T-cell (primary cell): ENCODE measurements around the gene EPG5. TPM values are rescaled to one million over a fixed set of nuclear protein-coding genes. Genes with fewer than 3 reads are reported as not detected.

Source experiments
- ATAC-seq, 4 experiments: fragments of 200-7000 bp in 3 of 4; fragments of 150-1000 bp in 1 of 4; cut with Tn5 transposase; replicated peaks in 1 of 4; 1 replicate in 3 of 4; 2 replicates in 1 of 4; pipeline ENCODE4 v1.10.0; 2021; ENCODE audit warnings: moderate library complexity in 3 of 4, mild to moderate bottlenecking in 2 of 4, moderate number of reproducible peaks in 1 of 4
- CTCF ChIA-PET, 2 donors: fragments of 300-600 bp; sonication (Branson Sonifier 250); formaldehyde crosslinking; loops; one replicate each; lab custom pipeline; 2022; ENCODE audit warnings: antibody characterized with exemption in 2 of 2; lab: Charles Lee
- POLR2A ChIA-PET, 2 donors: fragments of 300-600 bp; sonication (Branson Sonifier 250); formaldehyde crosslinking; loops; one replicate each; lab custom pipeline; 2022; ENCODE audit warnings: antibody characterized with exemption in 2 of 2; lab: Charles Lee
- DNase-seq, 35 experiments: peaks; one replicate each; pipeline versions ENCODE4 v3.0.0 to v3.0.0-alpha.2; 2013 to 2023
- H3K27ac ChIP-seq: one replicate; pipeline ENCODE4 v1.5.1; 2013; ENCODE audit warnings: low read length
- H3K27me3 ChIP-seq, 2 experiments: replicated peaks in 1 of 2; 1 replicate in 1 of 2; 2 replicates in 1 of 2; pipeline versions ENCODE4 v1.6.1 to v1.7.0; 2013; ENCODE audit warnings: low read length in 1 of 2, mixed read lengths in 1 of 2; ENCODE audit not compliant: control insufficient read depth in 2 of 2, insufficient read depth in 2 of 2; ENCODE audit errors: extremely low read depth in 1 of 2
- H3K36me3 ChIP-seq, 2 donors: 1 replicate in 1 of 2; 2 replicates in 1 of 2; pipeline versions ENCODE4 v1.6.1 to v1.7.0; 2013; ENCODE audit warnings: low read length in 1 of 2; ENCODE audit not compliant: control insufficient read depth in 2 of 2, insufficient read depth in 1 of 2; ENCODE audit errors: extremely low read depth in 1 of 2
- H3K4me1 ChIP-seq, 2 experiments: 1 replicate in 1 of 2; 2 replicates in 1 of 2; pipeline versions ENCODE4 v1.6.1 to v1.7.0; 2013; ENCODE audit warnings: low read length in 2 of 2, mixed read lengths in 1 of 2; ENCODE audit not compliant: insufficient read depth in 2 of 2, control insufficient read depth in 1 of 2; ENCODE audit errors: extremely low read depth in 1 of 2
- H3K4me3 ChIP-seq, 2 donors: 1 replicate in 1 of 2; 2 replicates in 1 of 2; pipeline versions ENCODE4 v1.5.1 to v1.7.0; 2013; ENCODE audit warnings: mild to moderate bottlenecking in 2 of 2, low read length in 1 of 2, moderate library complexity in 1 of 2; ENCODE audit not compliant: control insufficient read depth in 1 of 2; ENCODE audit errors: extremely low read depth in 1 of 2
- H3K9me3 ChIP-seq: 2 replicates; pipeline ENCODE4 v1.7.0; 2013
- H3K27ac Mint-ChIP-seq, 2 donors: one replicate each; pipeline ENCODE4 v1.8.0; 2020 to 2021; ENCODE audit warnings: mild to moderate bottlenecking in 2 of 2, mixed read lengths in 2 of 2
- H3K27me3 Mint-ChIP-seq, 2 donors: one replicate each; pipeline ENCODE4 v1.8.0; 2021 to 2022; ENCODE audit warnings: mixed read lengths in 2 of 2
- H3K36me3 Mint-ChIP-seq: one replicate; pipeline ENCODE4 v1.8.0; 2021; ENCODE audit warnings: mixed read lengths
- H3K4me1 Mint-ChIP-seq, 3 donors: one replicate each; pipeline ENCODE4 v1.8.0; 2020 to 2022; ENCODE audit warnings: mixed read lengths in 3 of 3, mild to moderate bottlenecking in 1 of 3
- H3K4me3 Mint-ChIP-seq, 3 donors: one replicate each; pipeline ENCODE4 v1.8.0; 2020 to 2022; ENCODE audit warnings: mild to moderate bottlenecking in 3 of 3, mixed read lengths in 3 of 3, moderate library complexity in 3 of 3
- H3K9me3 Mint-ChIP-seq, 3 donors: one replicate each; pipeline ENCODE4 v1.8.0; 2020 to 2022; ENCODE audit warnings: mixed read lengths in 3 of 3
- WGBS: methylation state at CpG from one replicate; pipeline ENCODE4 v1.1.5; 2013; ENCODE audit warnings: missing lambda C conversion rate; ENCODE audit not compliant: insufficient coverage; 5-methylcytosine and 5-hydroxymethylcytosine counted together
- total RNA-seq, 35 experiments: library from RNA in 6 of 35; stranded (reverse) in 6 of 35; fragments of 120-200 nt in 1 of 35; gene quantifications; one replicate each; pipeline versions ENCODE4 v1.2.1 to v1.2.4 and lab custom pipeline; 2013 to 2026

Gene EPG5
- total RNA-seq, 5 donors from 2014 or later (not counting 1 experiment from before 2014, with no cell fraction given) = 39.2 to 54.4 (median 42.6) TPM

GRCh38 chr18:45879681-45880655 is 87.2 kb downstream of the EPG5 start:
- Mint-ChIP-seq H3K27ac (peak overlapping the region in 1 of 2 donors; percentile 34), H3K9me3 (no peaks in the 10 kb centered on the region), H3K4me3 (no peak overlapping the region), H3K27me3 (no peaks in the 10 kb centered on the region), H3K4me1 (peaks cover 14 to 17% (median 16%) of the 10 kb centered on the region in 3 donors), H3K36me3 (peaks cover 47% of the 10 kb centered on the region)
- Histone ChIP-seq H3K9me3 (no peaks in the 10 kb centered on the region), H3K4me3 (no peak overlapping the region), H3K27ac (no peak overlapping the region), H3K4me1 (peaks cover 5 to 10% of the 10 kb centered on the region in 2 experiments), H3K36me3 (peaks cover 13 to 35% of the 10 kb centered on the region in 2 donors), H3K27me3 (no peaks in the 10 kb centered on the region)
- ATAC-seq = peak; percentile 92 to 96 (median 94)
- 41% methylated on average over 9 of the region's 17 CpGs for WGBS
- POLR2A ChIA-PET = interaction anchor here in 1 of 2 donors (0.5 kb wide), 1 partner anchor 86 kb away, joined by 3 read pairs; no protein-coding TSS in a partner anchor
- peak; percentile 26 to 81 (median 64) for DNase-seq
- CTCF ChIA-PET = interaction anchor here (0.5 to 9.6 kb wide), 24 partner anchors 10 to 1038 kb away, joined by 3 to 173 read pairs (median 4); no protein-coding TSS in a partner anchor

- H3K27me3 Mint-ChIP-seq = no peaks in the 10 kb centered on the region
- H3K36me3 Mint-ChIP-seq = peaks cover 58% of the 10 kb centered on the region
- H3K4me3 Mint-ChIP-seq = no peak overlapping the region
- H3K9me3 ChIP-seq = no peaks in the 10 kb centered on the region
- H3K36me3 ChIP-seq = peaks cover 9 to 27% of the 10 kb centered on the region in 2 donors
- peaks cover 0 to 8% (median 0%) of the 10 kb centered on the region in 3 donors for H3K9me3 Mint-ChIP-seq
- H3K4me1 Mint-ChIP-seq = peaks cover 29 to 33% (median 32%) of the 10 kb centered on the region in 3 donors
- no peak overlapping the region for H3K4me3 ChIP-seq
- WGBS = 100% methylated on average over 2 of the region's 3 CpGs
- ATAC-seq (no peak), DNase-seq (no peak)
- ChIA-PET POLR2A (no interaction called here), CTCF (interaction anchor here (0.6 to 9.6 kb wide), 5 partner anchors 40 to 214 kb away, joined by 3 to 173 read pairs (median 52); no protein-coding TSS in a partner anchor)
- H3K27ac ChIP-seq = no peak overlapping the region
- no peaks in the 10 kb centered on the region for H3K27me3 ChIP-seq
- no peak overlapping the region for H3K27ac Mint-ChIP-seq
- H3K4me1 ChIP-seq = peaks cover 16 to 22% of the 10 kb centered on the region in 2 experiments
Observed at GRCh38 chr18:45877403-45877802, 89.7 kb downstream of the EPG5 start.

- CTCF ChIA-PET = no interaction called here
- POLR2A ChIA-PET = no interaction called here
- Mint-ChIP-seq H3K4me1 (peaks cover 32 to 37% (median 32%) of the 10 kb centered on the region in 3 donors), H3K27me3 (no peaks in the 10 kb centered on the region), H3K4me3 (no peak overlapping the region), H3K9me3 (peaks cover 0 to 8% (median 0%) of the 10 kb centered on the region in 3 donors), H3K36me3 (peaks cover 56% of the 10 kb centered on the region), H3K27ac (no peak overlapping the region)
- Histone ChIP-seq H3K27ac (no peak overlapping the region), H3K36me3 (peaks cover 9 to 25% of the 10 kb centered on the region in 2 donors), H3K4me3 (no peak overlapping the region), H3K9me3 (no peaks in the 10 kb centered on the region), H3K27me3 (no peaks in the 10 kb centered on the region), H3K4me1 (peaks cover 16 to 22% of the 10 kb centered on the region in 2 experiments)
- WGBS = 100% methylated on average over 2 of the region's 3 CpGs
- ATAC-seq = no peak
- DNase-seq = no peak
Observed at GRCh38 chr18:45876161-45876560, 91.0 kb downstream of the EPG5 start.

- H3K4me3 Mint-ChIP-seq = peak overlapping the region in 1 of 3 donors; percentile 49
- peaks cover 0 to 8% (median 0%) of the 10 kb centered on the region in 3 donors for H3K9me3 Mint-ChIP-seq
- H3K4me1 ChIP-seq = peaks cover 15 to 16% of the 10 kb centered on the region in 2 experiments
- H3K4me1 Mint-ChIP-seq = peaks cover 24 to 31% (median 26%) of the 10 kb centered on the region in 3 donors
- DNase-seq = peak; percentile 3 to 75 (median 40)
- no peaks in the 10 kb centered on the region for H3K9me3 ChIP-seq
- H3K36me3 ChIP-seq = peaks cover 9 to 33% of the 10 kb centered on the region in 2 donors
- H3K4me3 ChIP-seq = no peak overlapping the region
- H3K27ac ChIP-seq = peak overlapping the region; percentile 79
- ChIA-PET POLR2A (interaction anchor here in 1 of 2 donors (0.6 kb wide), 1 partner anchor 69 kb away, joined by 3 read pairs; no protein-coding TSS in a partner anchor), CTCF (no interaction called here)
- peak overlapping the region; percentile 79 to 89 for H3K27ac Mint-ChIP-seq
- no peaks in the 10 kb centered on the region for H3K27me3 Mint-ChIP-seq
- H3K27me3 ChIP-seq = no peaks in the 10 kb centered on the region
- 18% methylated on average over 2 of the region's 5 CpGs for WGBS
- H3K36me3 Mint-ChIP-seq = peaks cover 66% of the 10 kb centered on the region
- peak; percentile 84 to 94 (median 90) for ATAC-seq
Observed at GRCh38 chr18:45874491-45875184, 92.5 kb downstream of the EPG5 start.

GRCh38 chr18:45871431-45872084 is 95.6 kb downstream of the EPG5 start:
- DNase-seq (no peak), ATAC-seq (no peak)
- H3K4me1 ChIP-seq = peaks cover 13 to 16% of the 10 kb centered on the region in 2 experiments
- peaks cover 15 to 48% of the 10 kb centered on the region in 2 donors for H3K36me3 ChIP-seq
- Mint-ChIP-seq H3K4me3 (no peak overlapping the region), H3K9me3 (peaks cover 0 to 8% (median 0%) of the 10 kb centered on the region in 3 donors), H3K36me3 (peaks cover 72% of the 10 kb centered on the region), H3K27ac (no peak overlapping the region), H3K4me1 (peaks cover 23 to 29% (median 23%) of the 10 kb centered on the region in 3 donors), H3K27me3 (no peaks in the 10 kb centered on the region)
- WGBS = no CpG with 5 or more reads among the region's 5 CpGs
- no peaks in the 10 kb centered on the region for H3K27me3 ChIP-seq
- H3K4me3 ChIP-seq = no peak overlapping the region
- no peaks in the 10 kb centered on the region for H3K9me3 ChIP-seq
- H3K27ac ChIP-seq = no peak overlapping the region
- POLR2A ChIA-PET = no interaction called here
- CTCF ChIA-PET = no interaction called here
